HEK293 (cell line): ENCODE measurements around the gene PLK3.
A peak's percentile ranks its signal among the peaks of the same experiment; 100 is the strongest.

Experiments
- BCL11A ChIP-seq: fragments of 450-650 bp; formaldehyde crosslinking; IDR thresholded peaks from 2 replicates; pipeline ENCODE4 v1.5.1; 2016; ENCODE audit warnings: low read depth, missing biosample characterization, missing genetic modification characterization
- CTCF ChIP-seq: fragments of 450-650 bp; formaldehyde crosslinking; IDR thresholded peaks from 2 replicates; pipeline ENCODE4 v1.5.1; 2016; ENCODE audit warnings: missing biosample characterization, missing genetic modification characterization
- ELK4 ChIP-seq: IDR thresholded peaks from 2 replicates; pipeline ENCODE4 v1.6.1; 2011; ENCODE audit warnings: mild to moderate bottlenecking, low read depth, low read length, borderline replicate concordance
- GLIS1 ChIP-seq: fragments of 450-650 bp; formaldehyde crosslinking; IDR thresholded peaks from 2 replicates; pipeline ENCODE4 v1.5.1; 2016; ENCODE audit warnings: missing biosample characterization, missing genetic modification characterization
- HOXA7 ChIP-seq: sonication (generic); formaldehyde crosslinking; IDR thresholded peaks from 2 replicates; pipeline ENCODE4 v1.8.1; 2022; ENCODE audit warnings: missing genetic modification reagents, borderline replicate concordance
- IKZF3 ChIP-seq: fragments of 450-650 bp; IDR thresholded peaks from 2 replicates; pipeline ENCODE4 v1.5.0; 2018; ENCODE audit warnings: missing biosample characterization, mild to moderate bottlenecking, missing genetic modification characterization, moderate library complexity
- KLF1 ChIP-seq: fragments of 450-650 bp; formaldehyde crosslinking; IDR thresholded peaks from 2 replicates; pipeline ENCODE4 v1.5.1; 2016; ENCODE audit warnings: missing biosample characterization, missing genetic modification characterization
- OVOL3 ChIP-seq: fragments of 450-650 bp; formaldehyde crosslinking; IDR thresholded peaks from 2 replicates; pipeline ENCODE4 v1.5.1; 2016; ENCODE audit warnings: missing biosample characterization, missing genetic modification characterization
- SP2 ChIP-seq: fragments of 450-650 bp; formaldehyde crosslinking; IDR thresholded peaks from 2 replicates; pipeline ENCODE4 v1.5.1; 2016; ENCODE audit warnings: missing biosample characterization, missing genetic modification characterization
- TSHZ1 ChIP-seq: fragments of 450-650 bp; formaldehyde crosslinking; IDR thresholded peaks from 2 replicates; pipeline ENCODE4 v1.5.1; 2016; ENCODE audit warnings: missing biosample characterization, missing genetic modification characterization, borderline replicate concordance
- ZBTB11 ChIP-seq: fragments of 450-650 bp; formaldehyde crosslinking; conservative IDR thresholded peaks from 2 replicates; pipeline ENCODE4 v1.5.1; 2016; ENCODE audit warnings: low read depth, missing biosample characterization, missing genetic modification characterization
- ZFP41 ChIP-seq: fragments of 450-650 bp; formaldehyde crosslinking; IDR thresholded peaks from 2 replicates; pipeline ENCODE4 v1.5.1; 2016; ENCODE audit warnings: missing biosample characterization, missing genetic modification characterization, borderline replicate concordance
- ZFP69B ChIP-seq: fragments of 450-650 bp; formaldehyde crosslinking; IDR thresholded peaks from 2 replicates; pipeline ENCODE4 v1.5.1; 2016; ENCODE audit warnings: missing biosample characterization, missing genetic modification characterization
- ZNF133 ChIP-seq: fragments of 450-650 bp; formaldehyde crosslinking; IDR thresholded peaks from 2 replicates; pipeline ENCODE4 v1.5.1; 2016; ENCODE audit warnings: missing biosample characterization, missing genetic modification characterization
- ZNF146 ChIP-seq: fragments of 450-650 bp; formaldehyde crosslinking; IDR thresholded peaks from 2 replicates; pipeline ENCODE4 v1.5.1; 2016; ENCODE audit warnings: missing biosample characterization, missing genetic modification characterization
- ZNF169 ChIP-seq: fragments of 450-650 bp; formaldehyde crosslinking; IDR thresholded peaks from 2 replicates; pipeline ENCODE4 v1.5.1; 2016; ENCODE audit warnings: missing biosample characterization, missing genetic modification characterization
- ZNF366 ChIP-seq: fragments of 450-650 bp; formaldehyde crosslinking; conservative IDR thresholded peaks from 2 replicates; pipeline ENCODE4 v1.5.1; 2016; ENCODE audit warnings: missing biosample characterization, missing genetic modification characterization
- ZNF391 ChIP-seq: fragments of 450-650 bp; formaldehyde crosslinking; IDR thresholded peaks from 2 replicates; pipeline ENCODE4 v1.5.1; 2016; ENCODE audit warnings: low read depth, missing biosample characterization, missing genetic modification characterization, borderline replicate concordance
- ZNF521 ChIP-seq: fragments of 450-650 bp; formaldehyde crosslinking; IDR thresholded peaks from 2 replicates; pipeline ENCODE4 v1.5.1; 2017; ENCODE audit warnings: missing biosample characterization, mild to moderate bottlenecking, missing genetic modification characterization
- ZNF560 ChIP-seq: fragments of 450-650 bp; formaldehyde crosslinking; IDR thresholded peaks from 2 replicates; pipeline ENCODE4 v1.5.1; 2017; ENCODE audit warnings: missing biosample characterization, missing genetic modification characterization, borderline replicate concordance
- ZNF561 ChIP-seq: fragments of 450-650 bp; IDR thresholded peaks from 2 replicates; pipeline ENCODE4 v1.5.1; 2018; ENCODE audit warnings: missing biosample characterization, missing genetic modification characterization, borderline replicate concordance
- ZNF670 ChIP-seq: fragments of 450-650 bp; formaldehyde crosslinking; IDR thresholded peaks from 2 replicates; pipeline ENCODE4 v1.5.1; 2016; ENCODE audit warnings: missing biosample characterization, missing genetic modification characterization, low read depth
- ZNF707 ChIP-seq: fragments of 450-650 bp; formaldehyde crosslinking; IDR thresholded peaks from 2 replicates; pipeline ENCODE4 v1.5.1; 2016; ENCODE audit warnings: missing biosample characterization, missing genetic modification characterization
- ZNF768 ChIP-seq: fragments of 450-650 bp; formaldehyde crosslinking; IDR thresholded peaks from 2 replicates; pipeline ENCODE4 v1.5.1; 2018; ENCODE audit warnings: missing biosample characterization, mild to moderate bottlenecking, missing genetic modification characterization
- ZNF777 ChIP-seq: fragments of 450-650 bp; formaldehyde crosslinking; IDR thresholded peaks from 2 replicates; pipeline ENCODE4 v1.5.1; 2017; ENCODE audit warnings: missing biosample characterization, missing genetic modification characterization, borderline replicate concordance
- ZNF843 ChIP-seq: fragments of 450-650 bp; formaldehyde crosslinking; IDR thresholded peaks from 2 replicates; pipeline ENCODE4 v1.5.1; 2016; ENCODE audit warnings: missing biosample characterization, missing genetic modification characterization
- ZSCAN4 ChIP-seq: fragments of 450-650 bp; formaldehyde crosslinking; IDR thresholded peaks from 2 replicates; pipeline ENCODE4 v1.5.1; 2017; ENCODE audit warnings: missing biosample characterization, missing genetic modification characterization

The PLK3 gene

GRCh38 chr1:44807364-44808062, 7.3 kb downstream of the PLK3 start (continued):
- TF ChIP-seq ZBTB11 (tag by site-specific recombination), result peak; percentile 40; the same call in 1 of the 2 replicates
- TF ChIP-seq IKZF3 (tag by site-specific recombination), result no peak
- no peak for TF ChIP-seq ZNF133 (tag by site-specific recombination)
- TF ChIP-seq ZNF707 (tag by site-specific recombination), result no peak
- TF ChIP-seq ZNF169, result no peak
- no peak for TF ChIP-seq ZNF768 (tag by site-specific recombination)
- no peak for TF ChIP-seq ZNF391 (tag by site-specific recombination)
- TF ChIP-seq ELK4, result no peak
- peak; percentile 89 for TF ChIP-seq ZNF366 (tag by site-specific recombination)
- TF ChIP-seq HOXA7 (CRISPR knock-in tag), result no peak
- TF ChIP-seq ZNF561 (tag by site-specific recombination), result no peak
- peak; percentile 58 for TF ChIP-seq KLF1 (tag by site-specific recombination)
- TF ChIP-seq BCL11A (tag by site-specific recombination), result no peak
- TF ChIP-seq ZNF560 (tag by site-specific recombination), result no peak
- TF ChIP-seq OVOL3 (tag by site-specific recombination), result no peak
- no peak for TF ChIP-seq ZNF777 (tag by site-specific recombination)
- TF ChIP-seq ZSCAN4 (tag by site-specific recombination), result no peak
- TF ChIP-seq ZFP41 (tag by site-specific recombination), result no peak
- 0 out of 2 replicates have a peak, but pooled peaks have one; percentile 10 for TF ChIP-seq ZNF843 (tag by site-specific recombination)
- TF ChIP-seq CTCF (tag by site-specific recombination), result no peak
- no peak for TF ChIP-seq ZNF521
- TF ChIP-seq SP2 (tag by site-specific recombination), result peak; percentile 42; the same call in 1 of the 2 replicates
- TF ChIP-seq ZNF146 (tag by site-specific recombination), result no peak
- no peak for TF ChIP-seq TSHZ1 (tag by site-specific recombination)
- peak; percentile 99 for TF ChIP-seq ZFP69B (tag by site-specific recombination)
- TF ChIP-seq ZNF670 (tag by site-specific recombination), result no peak
- TF ChIP-seq GLIS1, result peak; percentile 77
